Loucy (cell line): ENCODE measurements around the gene NDST1.

Experiments
- H2AFZ ChIP-seq: fragments of 200-600 bp; sonication (generic); 2 replicates; pipeline ENCODE4 v1.6.0; 2016; ENCODE audit warnings: antibody characterized with exemption, mild to moderate bottlenecking, low read length, moderate library complexity
- H3F3A ChIP-seq: fragments of 200-600 bp; 2 replicates; pipeline ENCODE4 v1.6.0; 2016; ENCODE audit warnings: antibody characterized with exemption, low read depth, mild to moderate bottlenecking
- H3K27me3 ChIP-seq: fragments of 200-600 bp; sonication (generic); 2 replicates; pipeline ENCODE4 v1.6.1; 2014; ENCODE audit warnings: low read length, mild to moderate bottlenecking; ENCODE audit not compliant: insufficient read depth, poor library complexity, severe bottlenecking
- H3K36me3 ChIP-seq: fragments of 200-600 bp; sonication (generic); 2 replicates; pipeline ENCODE4 v1.6.1; 2016; ENCODE audit warnings: low read length; ENCODE audit not compliant: insufficient read depth
- H3K4me1 ChIP-seq: fragments of 200-600 bp; sonication (generic); 2 replicates; pipeline ENCODE4 v1.5.1; 2014; ENCODE audit warnings: low read length, mild to moderate bottlenecking; ENCODE audit not compliant: insufficient read depth, poor library complexity, severe bottlenecking
- H3K4me2 ChIP-seq: fragments of 200-600 bp; sonication (generic); 2 replicates; pipeline ENCODE4 v1.6.0; 2014; ENCODE audit warnings: antibody characterized with exemption, low read length, low read depth, mild to moderate bottlenecking; ENCODE audit not compliant: poor library complexity, severe bottlenecking
- H3K4me3 ChIP-seq: fragments of 200-600 bp; sonication (generic); 2 replicates; pipeline ENCODE4 v1.5.1; 2014; ENCODE audit warnings: low read length, mild to moderate bottlenecking, mixed read lengths; ENCODE audit not compliant: poor library complexity, severe bottlenecking
- H3K79me2 ChIP-seq: fragments of 200-600 bp; sonication (generic); 2 replicates; pipeline ENCODE4 v1.6.1; 2014; ENCODE audit warnings: low read length; ENCODE audit not compliant: insufficient read depth
- H3K9ac ChIP-seq: fragments of 200-600 bp; sonication (generic); 2 replicates; pipeline ENCODE4 v1.6.0; 2014; ENCODE audit warnings: mild to moderate bottlenecking, low read depth, low read length, moderate library complexity; ENCODE audit not compliant: poor library complexity, severe bottlenecking
- H3K9me2 ChIP-seq: fragments of 200-600 bp; sonication (generic); replicated peaks from 2 replicates; pipeline ENCODE4 v1.6.1; 2016; ENCODE audit warnings: low read depth, low read length, mixed read lengths
- H3K9me3 ChIP-seq: fragments of 200-600 bp; sonication (generic); 2 replicates; pipeline ENCODE4 v1.6.1; 2014; ENCODE audit warnings: mild to moderate bottlenecking, antibody characterized with exemption, low read length, low read depth; ENCODE audit not compliant: insufficient read depth
- H4K20me1 ChIP-seq: fragments of 200-600 bp; sonication (generic); 2 replicates; pipeline ENCODE4 v1.6.0; 2014; ENCODE audit warnings: antibody characterized with exemption, low read length, mild to moderate bottlenecking; ENCODE audit not compliant: insufficient read depth, poor library complexity, severe bottlenecking
- EZH2phosphoT487 ChIP-seq: fragments of 200-600 bp; IDR thresholded peaks from 2 replicates; pipeline ENCODE4 v1.6.1; 2018; ENCODE audit warnings: antibody characterized with exemption, mild to moderate bottlenecking, moderate library complexity, borderline replicate concordance
- TF ChIP-seq, protein P1 (sequence below): fragments of 200-600 bp; sonication (generic); conservative IDR thresholded peaks from 2 replicates; pipeline ENCODE4 v1.5.1; 2014; ENCODE audit warnings: mild to moderate bottlenecking, antibody characterized with exemption, low read length

NDST1 gene

DNA sequence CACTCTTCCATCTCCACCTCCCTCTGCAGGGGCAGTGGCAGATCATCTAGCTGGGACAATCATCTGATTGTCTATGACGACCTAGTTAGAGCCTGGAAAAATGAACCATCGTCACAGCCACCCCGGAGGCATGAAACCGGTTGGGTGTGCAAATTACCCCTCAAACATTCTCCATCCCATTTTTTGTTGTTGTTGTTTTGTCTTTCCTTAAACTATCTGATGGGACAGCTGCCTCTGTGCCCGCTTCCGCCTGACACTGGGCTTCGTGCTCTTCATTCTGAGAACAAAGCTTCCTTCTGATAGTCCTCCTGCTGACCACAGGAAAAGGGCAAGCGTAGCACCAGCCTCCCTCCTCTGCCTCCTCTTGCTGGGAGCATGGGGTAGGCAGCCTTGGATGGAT lies 7.0 kb upstream of the NDST1 start:
- Histone ChIP-seq H3K9ac (no peak overlapping the region), H3K9me2 (no peaks in the 10 kb centered on the region), H4K20me1 (no peaks in the 10 kb centered on the region), H3K27me3 (no peaks in the 10 kb centered on the region), H2AFZ (no peak overlapping the region), H3K9me3 (no peaks in the 10 kb centered on the region), H3K36me3 (no peaks in the 10 kb centered on the region), H3K79me2 (no peaks in the 10 kb centered on the region), H3K4me1 (no peaks in the 10 kb centered on the region), H3K4me2 (no peak overlapping the region), H3K4me3 (no peak overlapping the region), H3F3A (no peaks in the 10 kb centered on the region)
- TF ChIP-seq, protein P1, sequence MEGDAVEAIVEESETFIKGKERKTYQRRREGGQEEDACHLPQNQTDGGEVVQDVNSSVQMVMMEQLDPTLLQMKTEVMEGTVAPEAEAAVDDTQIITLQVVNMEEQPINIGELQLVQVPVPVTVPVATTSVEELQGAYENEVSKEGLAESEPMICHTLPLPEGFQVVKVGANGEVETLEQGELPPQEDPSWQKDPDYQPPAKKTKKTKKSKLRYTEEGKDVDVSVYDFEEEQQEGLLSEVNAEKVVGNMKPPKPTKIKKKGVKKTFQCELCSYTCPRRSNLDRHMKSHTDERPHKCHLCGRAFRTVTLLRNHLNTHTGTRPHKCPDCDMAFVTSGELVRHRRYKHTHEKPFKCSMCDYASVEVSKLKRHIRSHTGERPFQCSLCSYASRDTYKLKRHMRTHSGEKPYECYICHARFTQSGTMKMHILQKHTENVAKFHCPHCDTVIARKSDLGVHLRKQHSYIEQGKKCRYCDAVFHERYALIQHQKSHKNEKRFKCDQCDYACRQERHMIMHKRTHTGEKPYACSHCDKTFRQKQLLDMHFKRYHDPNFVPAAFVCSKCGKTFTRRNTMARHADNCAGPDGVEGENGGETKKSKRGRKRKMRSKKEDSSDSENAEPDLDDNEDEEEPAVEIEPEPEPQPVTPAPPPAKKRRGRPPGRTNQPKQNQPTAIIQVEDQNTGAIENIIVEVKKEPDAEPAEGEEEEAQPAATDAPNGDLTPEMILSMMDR = no peak
- TF ChIP-seq EZH2phosphoT487 = no peak

DNA sequence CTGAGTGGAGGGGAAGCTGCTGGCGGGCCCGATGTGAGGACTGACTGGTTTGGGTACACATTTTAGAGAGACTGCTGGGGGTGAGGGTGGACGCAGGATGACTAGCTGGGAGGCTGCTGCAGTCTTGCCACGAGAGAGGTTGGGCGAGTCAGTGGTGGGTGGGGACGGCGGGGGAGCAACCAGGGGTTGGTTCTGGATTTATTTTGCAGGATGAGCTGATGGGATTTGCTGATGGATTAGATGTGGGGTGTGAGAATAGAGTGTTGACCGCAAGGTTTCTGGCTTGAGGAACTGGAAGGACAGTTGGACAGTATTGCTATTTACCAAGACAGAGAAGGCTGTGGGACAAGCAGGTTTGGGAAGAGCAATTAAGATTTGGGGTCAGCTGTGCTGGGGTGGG lies 5.8 kb upstream of the NDST1 start:
- TF ChIP-seq EZH2phosphoT487 = no peak
- TF ChIP-seq, protein P1 = no peak
- Histone ChIP-seq H2AFZ (no peak overlapping the region), H3K4me3 (no peak overlapping the region), H3K27me3 (no peaks in the 10 kb centered on the region), H3F3A (no peaks in the 10 kb centered on the region), H3K79me2 (no peaks in the 10 kb centered on the region), H3K4me1 (no peaks in the 10 kb centered on the region), H3K36me3 (no peaks in the 10 kb centered on the region), H4K20me1 (no peaks in the 10 kb centered on the region), H3K9me3 (no peaks in the 10 kb centered on the region), H3K4me2 (no peak overlapping the region), H3K9ac (no peak overlapping the region), H3K9me2 (no peaks in the 10 kb centered on the region)

DNA sequence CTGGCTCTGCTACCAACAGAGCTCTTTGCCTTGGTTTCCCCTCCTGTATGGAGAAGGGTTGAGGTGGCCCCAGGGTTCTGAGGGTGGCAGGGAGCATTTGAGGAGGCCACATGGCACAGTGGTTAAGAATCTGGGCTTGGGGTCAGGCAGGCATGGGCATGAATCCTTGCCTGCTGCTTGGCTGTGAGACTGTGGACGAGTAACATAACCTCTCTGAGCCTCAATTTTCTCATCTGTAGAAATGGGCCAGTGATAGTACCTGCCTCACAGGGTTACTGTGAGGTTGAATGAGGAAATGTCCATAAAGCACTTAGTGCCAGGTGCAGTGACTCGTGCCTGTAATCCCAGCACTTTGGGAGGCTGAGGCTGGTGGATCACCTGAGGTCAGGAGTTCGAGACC lies 5.1 kb upstream of the NDST1 start:
- H3F3A ChIP-seq = no peaks in the 10 kb centered on the region
- no peak overlapping the region for H3K4me3 ChIP-seq
- no peaks in the 10 kb centered on the region for H3K9me2 ChIP-seq
- H3K79me2 ChIP-seq = no peaks in the 10 kb centered on the region
- no peaks in the 10 kb centered on the region for H3K36me3 ChIP-seq
- no peaks in the 10 kb centered on the region for H3K27me3 ChIP-seq
- H3K9ac ChIP-seq = no peak overlapping the region
- H4K20me1 ChIP-seq = no peaks in the 10 kb centered on the region
- H3K4me1 ChIP-seq = no peaks in the 10 kb centered on the region
- no peak overlapping the region for H2AFZ ChIP-seq
- no peak overlapping the region for H3K4me2 ChIP-seq
- no peak for TF ChIP-seq EZH2phosphoT487
- TF ChIP-seq, protein P1 = no peak
- no peaks in the 10 kb centered on the region for H3K9me3 ChIP-seq
